Fibroblast of skin of right biceps (primary cell): Measurements from ENCODE around the gene DUOXA2.
"Not testable (repeated sequence)": the region's sequence is repeated elsewhere in the genome, so short reads cannot be mapped to it uniquely, and the experiment has no call there.

Experiments used
- DNase-seq: peaks from one replicate; pipeline ENCODE4 v3.0.0-alpha.2; 2013

Gene DUOXA2

DNA sequence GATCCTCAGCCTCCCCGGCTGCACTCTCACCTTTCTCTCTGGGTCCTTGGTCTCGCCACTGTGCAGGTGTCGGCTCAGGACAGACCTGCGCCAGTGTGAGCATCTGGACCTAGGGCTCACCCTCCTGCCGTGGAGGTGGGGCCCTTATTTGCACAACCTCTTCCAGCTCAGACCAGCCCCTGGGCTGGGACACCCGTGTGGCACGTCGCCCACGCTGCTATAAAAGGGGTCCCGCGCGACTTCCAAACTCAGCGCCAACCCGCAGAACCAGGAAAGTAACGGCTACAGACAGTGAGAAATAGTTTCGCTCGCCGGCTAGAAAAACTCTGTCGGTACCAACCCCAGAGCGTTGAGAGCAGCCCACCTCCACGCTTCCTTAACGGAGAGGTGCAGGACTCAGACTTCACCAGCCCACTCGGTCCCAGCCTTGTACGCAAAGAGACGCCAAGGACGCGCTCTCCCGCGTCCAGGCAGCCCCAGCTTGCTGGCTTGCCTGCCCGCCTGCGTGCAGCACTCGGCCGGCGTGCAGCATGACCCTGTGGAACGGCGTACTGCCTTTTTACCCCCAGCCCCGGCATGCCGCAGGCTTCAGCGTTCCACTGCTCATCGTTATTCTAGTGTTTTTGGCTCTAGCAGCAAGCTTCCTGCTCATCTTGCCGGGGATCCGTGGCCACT, at the start of gene DUOXA2, which contains the start of gene DUOX2:
DUOXA2 (plus strand) TSS at position 251 of the 675 bp plus-strand sequence; CDS start at position 531, 280 bp downstream.
DUOX2 (minus strand) TSS at position 97 of the 675 bp plus-strand sequence. CDS start 761 bp downstream, outside the sequence.
- DNase-seq: no peak

DNA sequence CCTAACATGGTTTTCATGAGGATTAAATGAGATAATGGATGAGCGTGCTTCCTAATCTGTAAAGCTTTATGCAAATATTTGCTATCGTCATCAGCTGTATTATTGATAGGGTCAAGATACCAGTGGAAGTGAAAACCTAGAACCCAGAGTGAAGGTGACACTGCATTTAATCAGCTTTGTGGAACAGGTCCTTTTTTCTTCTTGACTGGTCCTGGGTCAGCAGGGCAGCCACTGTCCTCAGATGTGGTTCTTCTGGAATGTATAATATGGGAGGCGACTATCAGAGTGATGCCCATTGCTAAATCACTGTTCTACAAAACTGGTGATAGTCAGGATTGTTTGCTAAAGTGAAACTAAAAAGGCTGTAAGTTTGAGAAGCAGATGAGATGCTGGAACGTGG, 49.7 kb upstream of the DUOXA2 start:
- DNase-seq: no peak

DNA sequence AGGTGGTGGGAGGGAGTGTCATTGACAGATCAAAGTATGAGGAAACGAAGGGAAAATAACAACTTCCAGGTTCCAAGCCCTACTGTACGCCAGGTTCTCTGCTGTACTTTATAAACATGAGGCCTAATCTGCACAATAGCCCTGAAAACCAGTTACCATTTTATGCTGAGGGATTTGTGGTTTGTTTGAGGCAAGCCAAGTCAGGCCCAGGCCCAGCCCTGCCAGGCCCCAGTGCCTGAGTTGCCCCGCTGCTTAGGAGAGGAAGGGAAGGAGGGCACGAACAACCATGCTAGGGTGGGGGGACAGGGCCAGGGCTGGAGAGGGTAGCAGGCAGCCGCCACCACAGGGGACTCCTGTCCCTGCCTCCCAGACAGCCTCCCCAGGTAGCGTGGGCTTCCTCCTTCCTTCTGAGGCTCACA, 44.2 kb upstream of the DUOXA2 start:
- DNase-seq: not testable (repeated sequence)

DNA sequence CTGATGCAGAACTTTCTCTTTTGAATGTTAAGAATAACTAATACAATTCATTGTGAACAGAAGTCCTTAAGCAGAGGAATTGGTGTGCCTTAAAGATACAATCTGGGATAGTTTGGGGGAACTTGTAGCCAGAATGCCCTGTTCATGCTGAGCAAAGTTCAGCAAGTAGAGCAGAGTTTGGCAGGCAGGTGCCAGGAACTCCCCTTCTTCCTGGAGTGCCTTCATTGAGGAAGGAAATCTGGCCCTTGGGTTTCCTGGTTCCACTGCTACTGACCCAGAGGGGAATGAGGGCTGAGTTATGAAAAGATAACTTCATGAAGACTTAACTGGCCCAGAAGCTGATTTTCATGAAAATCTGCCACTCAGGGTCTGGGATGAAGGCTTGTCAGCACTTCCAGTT, 40.5 kb upstream of the DUOXA2 start:
- not testable (repeated sequence) for DNase-seq

DNA sequence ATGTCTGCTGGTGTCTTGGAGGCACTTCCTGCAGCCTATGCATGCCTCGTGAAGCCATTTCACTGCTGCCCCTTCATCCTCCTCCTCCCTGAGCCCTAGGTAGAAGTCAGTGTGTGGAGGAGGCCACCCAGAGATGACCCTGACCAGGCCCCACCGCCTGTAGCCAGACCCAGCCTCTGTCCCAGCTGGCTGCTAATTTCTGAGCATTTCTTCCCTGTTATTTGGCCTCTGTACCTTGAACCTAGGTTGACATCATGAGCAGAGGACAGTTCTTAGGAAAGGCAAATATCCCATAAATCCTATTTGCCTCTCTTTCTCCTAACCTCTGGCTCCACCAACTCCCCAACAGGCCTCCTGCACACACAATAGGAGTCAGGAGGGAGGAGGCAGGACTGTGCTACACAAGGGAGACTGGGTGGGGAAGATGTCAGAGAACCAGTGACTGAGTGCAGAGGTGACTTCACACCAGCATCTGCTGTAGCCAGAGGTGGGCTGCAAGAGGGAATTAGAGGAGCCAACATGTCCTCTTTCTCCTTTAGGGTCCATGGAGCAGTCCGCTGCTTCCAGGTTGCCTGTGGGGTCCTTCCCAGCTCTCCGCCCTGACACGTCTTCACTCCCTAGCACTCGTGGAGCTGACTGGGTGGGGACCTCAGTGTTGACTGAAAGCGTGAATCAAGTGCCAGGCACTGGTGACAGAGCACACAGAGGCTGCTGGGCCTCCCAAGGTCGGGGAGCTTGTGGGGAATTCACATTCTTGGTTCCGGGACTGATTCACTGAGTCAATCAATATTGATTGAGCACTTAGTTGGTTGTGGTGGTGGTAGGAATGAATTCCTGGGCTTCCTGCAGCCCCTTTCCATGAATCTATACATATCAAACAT, 38.4 kb upstream of the DUOXA2 start:
- DNase-seq: not testable (repeated sequence)

DNA sequence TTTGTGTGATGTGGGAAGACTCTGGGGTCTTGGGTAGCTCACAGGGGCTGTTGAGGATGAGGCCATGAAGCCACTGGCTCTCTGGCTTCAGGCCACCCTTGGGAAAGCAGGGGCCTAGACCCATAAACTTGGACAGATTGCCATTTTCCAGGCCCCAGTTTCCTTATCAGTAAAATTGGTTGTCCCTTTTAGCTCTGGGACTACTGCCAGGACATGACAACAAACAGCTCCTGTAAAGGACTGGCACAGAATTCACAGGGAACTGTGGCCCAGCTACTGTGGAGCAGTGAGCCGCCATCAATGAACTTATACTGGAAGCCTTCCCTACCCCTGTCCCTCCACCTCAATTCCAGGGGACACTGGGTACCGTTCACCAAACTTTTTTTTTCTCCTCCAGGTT, 36.7 kb upstream of the DUOXA2 start:
- not testable (repeated sequence) for DNase-seq

DNA sequence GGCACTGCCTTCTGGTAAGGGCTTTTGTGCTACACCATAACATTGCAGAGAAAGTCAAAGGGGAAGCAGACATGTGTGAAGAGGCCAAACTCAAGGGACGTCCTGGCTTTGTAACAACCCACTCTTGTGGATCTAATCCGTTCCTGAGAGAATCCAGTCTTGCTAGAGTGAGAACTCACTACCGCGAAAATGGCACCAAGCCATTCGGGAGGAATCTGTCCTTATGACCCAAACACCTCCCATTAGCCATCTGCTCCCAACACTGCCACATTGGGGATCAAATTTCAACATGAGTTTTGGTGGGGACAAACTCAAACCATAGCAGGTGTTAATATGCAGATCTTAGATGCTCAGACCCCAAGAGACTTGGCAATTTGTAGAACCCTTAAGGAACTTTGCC, 34.9 kb upstream of the DUOXA2 start:
- DNase-seq: not testable (repeated sequence)

DNA sequence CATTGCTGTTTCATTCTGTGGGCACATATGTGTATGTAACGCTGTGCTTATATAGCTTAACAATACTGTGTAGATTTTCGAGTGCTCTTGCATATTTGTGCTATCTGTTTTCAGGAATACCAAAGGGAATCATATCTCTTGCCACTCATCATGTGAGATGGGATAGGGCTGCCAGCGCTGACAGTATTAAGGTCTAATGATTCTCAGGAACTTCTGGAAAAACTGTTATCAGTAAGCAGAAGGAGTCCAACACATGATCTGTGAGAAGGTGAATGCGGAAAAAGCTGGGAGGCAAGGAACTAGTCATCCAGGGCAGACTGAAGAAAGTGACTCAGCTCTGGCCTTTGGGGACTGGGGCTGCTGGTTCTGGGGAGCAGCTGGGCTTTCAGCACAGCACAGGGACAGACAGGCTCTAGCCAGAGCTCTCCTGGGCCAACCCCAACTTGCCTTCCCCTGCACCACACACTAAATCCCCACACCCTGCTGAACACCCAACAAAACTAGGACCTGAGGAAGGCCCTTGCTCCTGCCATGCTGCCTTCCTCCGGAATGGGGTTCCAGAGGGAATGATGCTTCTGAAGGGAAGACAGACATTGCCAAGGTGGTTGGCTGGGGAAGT, 34.4 kb upstream of the DUOXA2 start:
- DNase-seq: not testable (repeated sequence)

DNA sequence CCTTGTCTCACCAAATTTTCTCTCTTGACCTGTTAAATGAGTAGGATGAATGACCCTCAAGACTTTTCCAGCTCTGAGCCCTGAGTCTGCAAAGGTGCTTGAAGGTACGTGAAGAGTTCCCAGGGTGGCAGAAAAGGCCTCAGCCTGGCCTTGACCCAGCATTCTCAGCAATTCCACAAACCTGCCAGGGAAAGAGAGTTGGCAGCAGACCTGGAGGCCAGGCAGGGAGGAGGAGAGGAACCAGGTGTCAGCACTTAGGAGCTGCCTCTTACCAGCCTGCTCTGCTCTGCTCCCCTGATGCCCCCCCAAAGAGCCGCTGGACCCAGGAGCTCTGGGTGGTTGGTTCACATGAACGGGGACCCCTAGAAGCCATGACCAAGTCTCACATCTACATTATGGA, 33.5 kb upstream of the DUOXA2 start:
- not testable (repeated sequence) for DNase-seq

DNA sequence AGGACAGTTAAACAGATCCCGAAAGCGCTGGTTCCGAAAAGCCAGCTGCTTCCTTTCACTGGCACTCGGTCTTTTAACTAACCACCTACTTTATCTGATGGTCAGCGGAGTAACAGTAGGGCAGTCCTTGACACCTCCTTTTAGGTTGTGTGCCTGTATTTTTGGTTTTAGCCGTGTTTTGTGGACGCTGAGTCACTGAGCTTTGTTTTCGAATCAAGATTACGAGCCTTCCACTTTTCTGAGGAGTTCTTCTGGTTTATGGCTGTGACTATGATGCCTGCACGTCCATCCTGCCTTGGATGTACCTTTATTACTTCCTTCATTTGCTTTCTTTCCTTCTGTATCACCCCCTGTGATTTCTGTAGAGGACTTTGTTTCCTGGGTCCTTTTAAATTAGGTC, 31.7 kb upstream of the DUOXA2 start:
- not testable (repeated sequence) for DNase-seq

DNA sequence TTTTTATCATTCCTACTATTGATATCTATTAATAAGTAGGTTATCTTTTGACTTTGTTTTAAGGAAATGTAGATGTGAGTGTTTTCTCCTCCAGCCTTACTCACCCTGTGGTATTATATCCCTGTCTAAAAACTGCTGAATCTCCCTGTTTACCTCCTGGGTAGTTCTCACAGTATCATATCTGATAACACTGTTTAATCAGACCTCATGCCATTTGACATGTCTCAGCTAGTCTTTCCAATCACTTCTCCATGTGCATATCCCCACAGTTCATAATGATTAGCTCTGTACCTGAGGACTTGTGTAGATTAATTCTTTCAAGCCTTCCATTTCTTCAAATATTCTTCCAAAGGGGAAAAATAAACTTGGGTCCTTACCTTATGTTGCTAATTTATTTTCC, 30.9 kb upstream of the DUOXA2 start:
- DNase-seq: no peak

DNA sequence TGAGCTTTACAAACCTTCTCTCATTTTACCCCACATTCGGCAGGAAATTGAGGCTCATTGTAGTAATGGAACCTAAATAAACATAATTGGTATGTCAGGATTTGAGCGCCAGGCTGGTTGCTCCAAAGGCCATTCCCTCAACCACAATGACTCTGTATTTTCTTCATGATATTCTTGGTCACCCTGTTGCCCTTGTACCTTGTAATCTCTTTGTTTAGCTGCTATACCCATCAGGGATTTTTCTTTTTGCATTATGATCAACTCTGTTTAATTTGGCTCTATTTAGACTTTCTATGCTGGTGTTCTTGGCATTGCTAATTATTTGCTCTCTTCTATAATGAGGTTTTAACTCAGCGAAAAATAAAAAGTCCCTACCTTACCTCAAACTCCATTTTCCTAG, 30.0 kb upstream of the DUOXA2 start:
- DNase-seq: no peak

DNA sequence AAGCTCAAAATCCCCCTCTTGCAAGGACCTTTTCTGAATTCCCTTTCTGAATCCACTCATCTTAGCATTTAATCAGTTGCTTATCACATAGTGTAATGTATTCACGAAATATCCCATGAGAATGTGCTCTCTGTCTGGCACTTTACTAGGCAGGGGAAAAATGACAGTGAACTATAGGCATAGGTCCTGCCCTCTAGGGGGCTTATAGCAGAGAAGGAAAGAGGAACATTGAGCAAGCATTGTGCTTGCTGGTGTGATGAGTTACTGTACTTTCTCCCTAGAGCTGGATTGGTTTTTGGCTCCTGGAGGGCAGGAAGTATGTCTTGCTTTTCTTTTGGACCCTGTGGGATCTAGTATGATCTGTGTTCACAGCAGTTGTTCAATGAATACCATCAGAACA, 26.6 kb upstream of the DUOXA2 start:
- no peak for DNase-seq

DNA sequence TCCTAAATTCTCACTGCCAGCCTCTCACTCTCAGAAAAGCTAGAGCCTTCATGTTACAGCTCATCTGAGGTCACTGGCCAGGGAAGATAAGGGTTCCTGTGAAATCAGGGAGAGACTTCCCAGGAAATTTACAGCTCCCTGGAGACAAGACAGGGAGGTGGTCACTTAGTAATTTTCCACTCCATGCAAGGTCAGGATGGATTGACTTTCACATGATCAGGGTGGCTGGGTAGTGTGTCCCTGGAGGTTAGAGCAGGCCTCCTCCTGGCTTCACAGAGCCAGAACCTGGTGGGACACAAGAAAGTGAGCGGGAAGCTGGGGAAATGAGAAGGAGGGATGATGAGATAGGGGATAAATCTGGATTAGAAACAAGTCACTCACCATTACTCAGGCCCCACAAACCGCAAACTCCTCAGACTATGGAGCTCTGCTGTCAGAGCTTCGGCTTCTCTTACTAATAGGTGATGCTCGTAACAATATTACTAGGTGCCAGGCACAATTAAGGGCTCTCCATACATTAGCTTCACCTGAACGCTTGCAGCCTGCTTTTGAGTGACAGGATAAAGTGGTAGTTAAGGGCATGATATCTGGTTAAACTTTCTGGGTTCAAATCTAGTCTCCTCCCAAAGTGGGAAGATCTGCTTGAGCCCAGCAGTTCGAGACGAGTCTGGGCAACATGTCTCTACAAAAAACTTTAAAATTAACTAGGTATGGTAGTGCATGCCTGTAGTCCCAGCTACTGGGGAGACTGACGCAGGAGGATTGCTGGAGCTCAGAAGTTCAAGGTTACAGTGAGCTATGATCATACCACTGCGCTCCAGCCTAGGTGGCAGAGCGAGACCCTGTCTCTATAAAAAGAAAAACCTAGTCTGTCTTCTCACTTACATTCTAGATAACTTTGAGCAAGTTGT, 25.1 kb upstream of the DUOXA2 start:
- no peak for DNase-seq

DNA sequence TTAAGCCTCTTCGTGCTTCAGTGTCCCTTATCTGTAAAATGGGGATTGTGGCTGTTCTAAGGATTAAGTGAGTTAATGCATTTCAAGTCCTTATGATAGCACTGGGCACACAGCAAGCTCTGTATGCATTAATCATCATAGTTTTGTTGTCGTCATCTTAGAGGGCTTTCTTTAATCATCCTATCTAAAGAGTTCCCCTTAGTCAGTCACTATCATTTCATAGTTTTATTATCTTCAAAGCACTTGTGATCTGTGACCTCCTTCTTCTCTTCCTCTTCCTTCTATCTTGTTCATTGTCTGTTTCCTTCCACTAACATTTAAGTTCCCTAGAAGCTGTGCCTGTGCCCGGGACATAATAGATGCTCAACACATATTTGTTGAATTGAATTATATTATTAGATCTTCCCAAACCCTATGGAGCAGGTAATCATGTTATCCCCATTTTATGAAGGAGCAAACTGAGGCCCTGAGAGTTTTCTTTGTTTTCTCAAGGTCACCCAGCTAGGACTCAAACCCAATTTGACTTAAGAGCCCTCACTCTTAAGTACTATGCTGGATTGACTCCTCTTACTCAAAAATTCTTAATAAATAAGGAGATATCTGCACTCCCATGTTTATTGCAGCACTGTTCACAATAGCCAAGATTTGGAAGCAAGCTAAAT, 24.3 kb upstream of the DUOXA2 start:
- DNase-seq: no peak

DNA sequence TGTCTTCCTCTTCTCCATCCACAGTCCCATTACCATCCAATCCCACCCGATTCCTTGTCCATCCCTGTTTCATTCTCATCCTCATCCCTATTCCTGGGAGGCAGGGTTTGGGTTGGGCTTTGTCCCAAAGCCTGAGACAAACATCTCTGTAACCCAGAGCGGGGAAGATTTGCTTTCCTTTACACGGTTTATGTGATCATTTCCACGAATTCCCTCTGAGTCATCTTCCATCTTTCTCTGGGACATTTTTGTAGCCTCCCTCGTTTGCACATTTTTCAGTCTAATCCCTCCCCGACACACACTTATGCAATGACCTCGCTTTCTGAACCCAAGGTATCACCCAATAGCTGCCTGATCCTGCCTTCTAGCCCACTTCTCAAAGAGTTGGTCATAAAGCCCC, 23.0 kb upstream of the DUOXA2 start:
- peak; percentile 48 for DNase-seq

DNA sequence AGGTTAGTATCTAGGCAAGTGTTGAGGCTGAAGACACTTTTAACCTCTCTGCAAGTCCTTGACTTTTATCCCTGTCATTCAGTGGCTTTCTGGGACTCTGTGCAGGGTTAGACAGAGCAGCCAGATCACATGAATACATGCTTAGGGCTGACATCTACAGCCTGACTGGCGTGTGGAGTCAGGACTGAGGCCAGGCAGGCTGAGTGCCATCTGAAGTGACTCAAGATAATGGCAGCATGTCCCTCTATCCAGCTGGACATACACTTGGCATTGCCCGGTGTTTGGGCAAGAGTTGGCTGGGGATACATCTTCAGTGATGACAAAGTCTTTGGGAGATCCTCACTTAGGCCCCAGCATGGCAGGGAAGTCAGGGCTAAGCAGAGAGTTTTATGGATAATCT, 22.6 kb upstream of the DUOXA2 start:
- no peak for DNase-seq

DNA sequence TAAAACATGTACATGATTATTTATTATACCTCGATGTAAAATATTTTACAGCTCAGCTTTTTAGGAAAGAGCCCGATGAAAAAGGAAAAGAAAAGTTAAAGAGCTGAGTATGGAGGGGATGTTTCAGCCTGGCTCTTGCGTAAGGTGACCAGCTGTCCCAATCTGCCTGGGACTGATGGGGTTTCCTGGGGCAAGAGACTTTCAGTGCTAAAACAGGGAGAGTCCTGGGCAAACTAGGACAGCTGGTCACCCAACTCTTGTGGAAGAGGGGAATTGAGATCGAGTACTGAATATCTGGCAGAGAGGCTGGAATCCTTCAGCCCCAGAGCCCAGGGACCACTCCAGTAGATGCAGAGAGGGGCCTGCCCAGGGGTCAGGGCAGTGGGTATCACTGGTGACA, 21.1 kb upstream of the DUOXA2 start:
- no peak for DNase-seq

DNA sequence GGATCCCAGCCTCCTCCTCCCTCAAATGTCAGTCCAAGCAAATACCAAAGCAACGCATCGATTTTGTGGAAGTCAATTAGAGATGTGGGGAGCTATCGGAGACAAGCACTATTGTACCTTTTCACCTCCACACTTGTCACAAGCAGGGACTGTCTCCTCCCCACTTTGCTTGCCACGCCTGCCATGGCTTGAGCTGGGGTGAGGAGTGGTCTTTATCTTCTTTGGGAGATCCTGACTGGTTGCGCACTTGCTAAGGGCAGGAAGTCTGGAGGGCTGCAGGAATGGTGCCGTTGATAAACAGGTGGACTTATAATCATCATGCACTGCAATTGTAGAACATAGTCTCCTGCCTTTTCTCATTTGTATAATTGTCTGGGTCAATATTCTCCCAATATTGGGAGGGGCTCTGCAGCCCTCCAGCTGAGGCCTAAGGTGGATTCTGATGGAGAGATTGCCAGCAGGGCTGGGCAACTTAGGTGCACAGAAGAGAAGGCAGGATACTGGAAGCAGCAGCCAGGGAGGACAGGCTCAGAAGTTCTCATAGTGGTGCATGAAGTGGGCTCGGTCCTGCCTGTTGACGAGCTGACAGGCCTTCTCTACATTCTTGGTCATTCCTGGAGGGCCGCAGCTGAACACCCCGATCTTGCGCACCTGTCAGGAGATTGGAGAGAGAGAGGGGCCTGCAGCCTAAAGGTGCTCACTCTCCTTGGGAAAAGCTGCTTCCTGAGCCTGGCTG, 20.3 kb upstream of the DUOXA2 start:
- DNase-seq: no peak

DNA sequence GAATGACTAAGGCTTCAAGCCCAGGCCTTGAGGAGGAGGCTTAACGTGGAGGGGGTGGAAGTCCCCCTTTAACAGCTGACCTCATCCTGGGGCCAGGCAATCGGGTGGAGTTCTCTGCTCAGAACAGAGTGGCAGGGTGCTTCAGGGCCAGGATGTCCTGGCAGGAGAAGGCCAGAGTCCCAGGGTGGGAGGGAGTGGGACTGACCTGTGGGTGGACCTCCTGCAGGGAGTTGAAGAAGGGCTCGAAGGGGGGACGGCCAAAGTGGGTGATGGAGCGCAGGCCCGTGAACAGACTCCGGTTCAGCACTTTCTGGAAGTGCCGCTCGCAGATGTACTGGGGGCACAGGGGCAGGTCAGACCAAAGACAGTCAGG, 19.8 kb upstream of the DUOXA2 start:
- DNase-seq: no peak

DNA sequence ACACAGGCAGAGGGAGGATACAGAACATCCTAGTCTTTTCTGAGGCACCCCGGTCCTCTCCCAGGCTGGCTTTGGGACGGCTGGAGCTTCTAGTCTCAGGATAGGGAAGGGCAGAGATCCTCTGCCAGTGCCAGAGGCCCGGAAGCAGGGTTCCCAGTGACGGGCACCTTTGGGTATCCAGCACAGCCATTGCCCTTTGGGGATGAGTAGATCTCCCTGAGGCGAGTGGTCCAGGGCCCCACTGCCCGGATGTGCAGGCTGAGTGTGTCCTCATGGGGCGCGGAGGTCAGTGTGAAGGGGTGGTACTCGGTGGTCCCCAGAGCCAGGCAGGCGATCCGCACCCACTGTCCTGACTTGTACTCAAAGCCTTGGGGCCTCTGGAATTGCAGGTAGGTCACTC, 18.5 kb upstream of the DUOXA2 start:
- DNase-seq: no peak
